Omental fat pad (tissue), 4 donors: Measurements from ENCODE around the gene CACNB2. TPM values are rescaled to one million over a fixed set of nuclear protein-coding genes. Genes with fewer than 3 reads are reported as not detected.

Source experiments
- ATAC-seq: fragments of 150-250 bp; one replicate; pipeline ENCODE4 v1.9.1; 2016; ENCODE audit warnings: mild to moderate bottlenecking, moderate library complexity; ENCODE audit not compliant: low FRiP score
- DNase-seq: peaks from one replicate; pipeline ENCODE4 v3.0.0-alpha.2; 2019; ENCODE audit warnings: low spot score
- total RNA-seq, 4 donors: library from RNA; depleted of rRNA; stranded (reverse); fragments of >200 nt; gene quantifications; one replicate each; pipeline ENCODE4 v1.1.0, GENCODE V29; 2016
- TF ChIP-seq, protein P1 (sequence below), 3 donors: fragments of 450-650 bp; IDR thresholded peaks; one replicate each; pipeline ENCODE4 v1.5.1; 2016 to 2017; ENCODE audit warnings: antibody characterized with exemption in 3 of 3, mild to moderate bottlenecking in 3 of 3, moderate library complexity in 2 of 3

Gene CACNB2
- total RNA-seq, 4 donors from 2014 or later = 2.0 to 12.1 (median 6.1) TPM

DNA sequence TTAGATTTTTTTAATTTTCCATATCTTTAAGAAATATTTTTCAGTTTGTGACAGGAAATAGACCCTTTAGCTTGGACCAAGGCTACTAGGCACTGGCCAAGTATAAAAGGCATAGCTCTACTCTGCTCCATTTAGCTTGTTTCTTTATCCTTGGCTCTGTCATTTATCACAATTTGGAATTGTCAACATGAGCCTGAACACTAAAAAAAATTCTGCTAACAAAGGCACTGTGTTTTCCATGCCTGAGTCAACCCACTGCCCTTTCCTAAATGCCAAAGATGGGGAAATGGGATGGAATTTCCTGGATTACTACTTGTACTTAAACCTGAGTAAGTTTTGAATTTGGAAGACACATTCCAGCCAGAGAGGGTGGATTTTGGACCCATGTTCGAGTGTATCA lies 382.8 kb downstream of the CACNB2 start:
- DNase-seq = no peak
- TF ChIP-seq, protein P1, sequence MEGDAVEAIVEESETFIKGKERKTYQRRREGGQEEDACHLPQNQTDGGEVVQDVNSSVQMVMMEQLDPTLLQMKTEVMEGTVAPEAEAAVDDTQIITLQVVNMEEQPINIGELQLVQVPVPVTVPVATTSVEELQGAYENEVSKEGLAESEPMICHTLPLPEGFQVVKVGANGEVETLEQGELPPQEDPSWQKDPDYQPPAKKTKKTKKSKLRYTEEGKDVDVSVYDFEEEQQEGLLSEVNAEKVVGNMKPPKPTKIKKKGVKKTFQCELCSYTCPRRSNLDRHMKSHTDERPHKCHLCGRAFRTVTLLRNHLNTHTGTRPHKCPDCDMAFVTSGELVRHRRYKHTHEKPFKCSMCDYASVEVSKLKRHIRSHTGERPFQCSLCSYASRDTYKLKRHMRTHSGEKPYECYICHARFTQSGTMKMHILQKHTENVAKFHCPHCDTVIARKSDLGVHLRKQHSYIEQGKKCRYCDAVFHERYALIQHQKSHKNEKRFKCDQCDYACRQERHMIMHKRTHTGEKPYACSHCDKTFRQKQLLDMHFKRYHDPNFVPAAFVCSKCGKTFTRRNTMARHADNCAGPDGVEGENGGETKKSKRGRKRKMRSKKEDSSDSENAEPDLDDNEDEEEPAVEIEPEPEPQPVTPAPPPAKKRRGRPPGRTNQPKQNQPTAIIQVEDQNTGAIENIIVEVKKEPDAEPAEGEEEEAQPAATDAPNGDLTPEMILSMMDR (IDR thresholded peaks at IDR 0.05) = no peak
- ATAC-seq = no peak

DNA sequence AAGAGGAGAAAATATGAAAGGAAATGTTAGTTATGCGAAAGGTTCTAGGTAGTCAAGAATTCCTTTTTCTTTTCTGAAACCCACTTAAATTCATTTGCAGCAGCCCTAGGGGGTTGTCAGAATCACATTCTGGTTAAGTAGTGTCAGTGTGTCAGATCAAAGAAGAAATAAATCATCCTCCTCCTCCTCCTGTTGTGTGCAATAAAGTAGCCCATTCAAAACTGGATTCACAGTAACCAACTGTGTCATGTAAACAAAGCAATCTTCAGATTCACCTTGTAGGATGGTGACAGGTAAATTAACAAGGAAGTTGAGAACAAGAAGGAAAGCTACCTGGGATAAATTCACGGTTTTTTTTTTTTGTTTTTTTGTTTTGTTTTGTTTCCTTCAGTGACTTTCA lies 383.6 kb downstream of the CACNB2 start:
- DNase-seq (no peak), ATAC-seq (no peak)
- TF ChIP-seq, protein P1 (IDR thresholded peaks at IDR 0.05) = no peak

DNA sequence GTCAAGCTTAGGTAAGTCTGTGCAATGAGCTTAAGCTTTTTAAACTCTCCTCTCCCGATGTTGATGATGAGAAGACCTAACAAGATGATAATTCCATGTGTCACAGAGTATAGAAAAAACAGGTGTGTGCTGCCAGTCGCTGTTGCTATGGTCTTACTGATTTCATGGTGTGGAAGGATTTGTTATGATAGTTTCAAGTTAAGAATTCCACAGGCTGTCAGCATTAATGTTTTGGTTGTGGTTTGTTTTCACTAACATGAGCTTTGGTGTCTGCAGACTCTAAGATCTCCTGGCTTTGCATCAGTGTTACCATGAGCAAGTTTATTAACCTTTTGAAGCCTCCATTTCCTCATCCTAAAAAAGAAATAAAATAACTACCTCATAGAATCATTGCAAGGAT lies 387.5 kb downstream of the CACNB2 start:
- ATAC-seq (no peak), DNase-seq (no peak)
- TF ChIP-seq, protein P1 (IDR thresholded peaks at IDR 0.05) = no peak

DNA sequence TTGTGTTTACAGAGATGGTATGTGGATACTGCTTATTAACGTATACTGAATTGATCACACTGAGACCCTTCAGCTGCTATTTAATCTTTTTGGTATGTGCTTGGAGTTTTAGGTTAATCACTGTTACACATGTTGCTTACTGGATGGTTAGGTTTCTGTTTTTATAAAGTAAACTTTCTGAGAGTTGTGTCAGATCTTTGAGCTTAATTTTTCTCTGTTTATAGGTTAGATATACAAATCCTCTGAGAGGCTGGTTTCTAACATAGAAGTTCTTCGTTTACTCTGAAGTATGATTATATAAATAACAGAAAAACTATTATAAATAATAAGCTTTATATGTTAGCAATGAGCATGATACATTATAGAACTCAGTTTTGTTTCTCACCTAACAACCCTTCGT lies 388.1 kb downstream of the CACNB2 start:
- no peak for ATAC-seq
- DNase-seq = no peak
- TF ChIP-seq, protein P1 (IDR thresholded peaks at IDR 0.05) = no peak

DNA sequence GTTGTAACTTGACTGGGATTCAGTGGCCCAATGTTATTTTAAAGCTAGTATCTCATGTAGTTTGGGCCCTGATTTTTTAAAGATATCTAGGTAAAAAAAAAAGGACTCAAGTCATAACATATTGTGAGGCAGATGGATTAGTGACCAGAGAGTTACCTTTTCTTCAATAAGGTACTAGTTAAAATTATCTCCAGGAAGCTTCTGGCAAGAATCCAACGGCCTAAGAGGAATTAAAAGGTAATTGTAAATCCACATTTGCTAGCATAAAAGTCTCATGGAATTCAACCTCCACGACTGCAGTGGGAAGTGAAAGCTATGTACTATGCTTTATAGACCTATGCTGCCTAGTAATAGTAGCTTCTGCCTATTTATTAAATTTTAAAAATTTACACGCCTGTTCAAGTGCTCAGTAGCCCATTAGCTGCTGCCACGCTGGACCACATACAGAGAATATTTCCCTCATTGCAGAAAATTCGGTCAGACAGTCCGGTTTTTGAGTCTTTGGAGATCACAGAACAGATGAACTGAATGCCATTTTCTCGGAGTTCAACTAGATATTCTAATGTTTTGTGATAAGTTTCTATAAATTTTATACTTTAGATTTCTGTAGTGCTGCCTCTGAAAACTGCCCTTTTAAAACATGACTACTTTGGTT lies 392.8 kb downstream of the CACNB2 start:
- ATAC-seq = no peak
- TF ChIP-seq, protein P1 (IDR thresholded peaks at IDR 0.05) = no peak
- DNase-seq = no peak

DNA sequence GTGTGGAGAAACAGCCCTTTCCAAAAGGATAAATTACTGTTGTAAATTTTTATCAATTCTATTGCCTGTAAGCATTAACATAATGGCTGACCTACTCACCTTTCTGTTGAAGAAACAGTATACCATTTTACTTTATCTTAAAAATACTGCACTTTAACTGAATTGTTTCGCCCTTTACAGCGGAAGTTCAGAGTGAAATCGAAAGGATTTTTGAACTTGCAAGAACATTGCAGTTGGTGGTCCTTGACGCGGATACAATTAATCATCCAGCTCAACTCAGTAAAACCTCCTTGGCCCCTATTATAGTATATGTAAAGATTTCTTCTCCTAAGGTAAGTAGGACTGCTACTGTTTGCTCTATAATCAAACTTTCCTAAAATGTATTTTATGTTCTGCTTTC lies 393.7 kb downstream of the CACNB2 start:
- DNase-seq (no peak), ATAC-seq (no peak)
- TF ChIP-seq, protein P1 (IDR thresholded peaks at IDR 0.05) = no peak

DNA sequence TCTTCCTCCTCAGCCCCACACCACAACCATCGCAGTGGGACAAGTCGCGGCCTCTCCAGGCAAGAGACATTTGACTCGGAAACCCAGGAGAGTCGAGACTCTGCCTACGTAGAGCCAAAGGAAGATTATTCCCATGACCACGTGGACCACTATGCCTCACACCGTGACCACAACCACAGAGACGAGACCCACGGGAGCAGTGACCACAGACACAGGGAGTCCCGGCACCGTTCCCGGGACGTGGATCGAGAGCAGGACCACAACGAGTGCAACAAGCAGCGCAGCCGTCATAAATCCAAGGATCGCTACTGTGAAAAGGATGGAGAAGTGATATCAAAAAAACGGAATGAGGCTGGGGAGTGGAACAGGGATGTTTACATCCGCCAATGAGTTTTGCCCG lies 399.1 kb downstream of the CACNB2 start:
- no peak for DNase-seq
- no peak for ATAC-seq
- TF ChIP-seq, protein P1 (IDR thresholded peaks at IDR 0.05) = no peak
